GM19397 (cell line): ENCODE measurements around the gene RAD18.
A peak's percentile ranks its signal among the peaks of the same experiment; 100 is the strongest.

Experiments
- ATAC-seq: cut with Tn5 transposase; IDR thresholded peaks from one replicate; pipeline ENCODE4 v1.9.1; 2021; ENCODE audit warnings: mild to moderate bottlenecking, moderate library complexity; ENCODE audit not compliant: unreplicated experiment

The RAD18 gene

GRCh38 chr3:8985876-8986275, 22.6 kb upstream of the RAD18 start:
- no peak for ATAC-seq

- ATAC-seq, result no peak
These were observed 22.1 kb upstream of the RAD18 start for GRCh38 chr3:8985411-8985831.

GRCh38 chr3:8984526-8984925, 21.3 kb upstream of the RAD18 start:
- ATAC-seq, result no peak

GRCh38 chr3:8984081-8984480, 20.8 kb upstream of the RAD18 start:
- no peak for ATAC-seq

- no peak for ATAC-seq
These were observed 20.3 kb upstream of the RAD18 start for GRCh38 chr3:8983591-8983990.

GRCh38 chr3:8983026-8983425, 19.8 kb upstream of the RAD18 start:
- ATAC-seq, result no peak

GRCh38 chr3:8982509-8982908, 19.2 kb upstream of the RAD18 start:
- no peak for ATAC-seq

- ATAC-seq, result no peak
These were observed 18.4 kb upstream of the RAD18 start for GRCh38 chr3:8981700-8982099.

GRCh38 chr3:8981296-8981695, 18.0 kb upstream of the RAD18 start:
- no peak for ATAC-seq

- no peak for ATAC-seq
These were observed 17.5 kb upstream of the RAD18 start for GRCh38 chr3:8980756-8981257.

- no peak for ATAC-seq
These were observed 16.0 kb upstream of the RAD18 start for GRCh38 chr3:8979262-8979661.

- no peak for ATAC-seq
These were observed 15.3 kb upstream of the RAD18 start for GRCh38 chr3:8978551-8978950.

- no peak for ATAC-seq
These were observed 13.4 kb upstream of the RAD18 start for GRCh38 chr3:8976540-8977182.

GRCh38 chr3:8975081-8976020, 12.1 kb upstream of the RAD18 start:
- ATAC-seq, result no peak

GRCh38 chr3:8974458-8974857, 11.2 kb upstream of the RAD18 start:
- no peak for ATAC-seq

GRCh38 chr3:8972639-8973038, 9.4 kb upstream of the RAD18 start:
- no peak for ATAC-seq

GRCh38 chr3:8970971-8971589, 7.8 kb upstream of the RAD18 start:
- peak; percentile 48 for ATAC-seq

- no peak for ATAC-seq
These were observed 6.0 kb upstream of the RAD18 start for GRCh38 chr3:8969241-8969640.

GRCh38 chr3:8968375-8968882, 5.2 kb upstream of the RAD18 start:
- no peak for ATAC-seq

GRCh38 chr3:8967553-8967952, 4.3 kb upstream of the RAD18 start:
- no peak for ATAC-seq

- no peak for ATAC-seq
These were observed 3.6 kb upstream of the RAD18 start for GRCh38 chr3:8966820-8967348.
